HG03558 (cell line): ENCODE data around the gene GNB1.

Experiments used
- ATAC-seq: cut with Tn5 transposase; IDR thresholded peaks from one replicate; pipeline ENCODE4 v1.9.1; 2021; ENCODE audit warnings: moderate number of reproducible peaks; ENCODE audit not compliant: unreplicated experiment; ENCODE audit errors: extremely low read depth

The GNB1 gene

DNA sequence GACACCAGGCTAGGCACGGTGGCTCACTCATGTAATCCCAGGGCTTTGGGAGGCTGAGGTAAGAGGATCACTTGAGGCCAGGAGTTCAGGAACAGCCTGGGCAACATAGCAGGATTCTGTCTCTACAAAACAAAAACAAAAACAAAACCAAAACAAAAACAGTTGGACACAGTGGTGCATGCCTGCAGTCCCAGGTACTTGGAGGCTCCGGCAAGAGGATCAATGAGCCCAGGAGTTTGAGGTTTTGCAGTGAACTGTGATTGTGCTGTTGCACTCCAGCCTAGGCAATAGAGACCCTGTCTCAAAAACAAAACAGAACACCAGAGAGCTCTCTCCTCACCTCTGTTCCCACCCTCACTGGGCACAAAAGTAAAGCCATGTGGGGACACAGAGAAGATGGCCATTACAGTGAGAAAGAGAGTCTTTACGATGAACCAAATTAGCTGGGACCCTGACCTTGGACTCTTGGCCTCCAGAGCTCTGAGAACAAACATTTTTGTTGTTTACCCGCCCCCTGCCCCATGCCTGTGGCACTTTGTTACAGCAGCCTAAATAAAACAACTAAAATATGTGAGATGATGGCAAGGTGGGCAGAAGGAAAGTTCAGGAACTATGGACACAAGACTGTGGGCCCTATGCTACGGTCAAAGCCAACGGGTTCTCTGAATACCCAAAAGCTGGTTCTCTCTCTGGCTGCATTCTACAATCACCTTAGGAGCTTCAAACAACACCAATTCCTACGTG lies 122.5 kb downstream of the GNB1 start:
- ATAC-seq, result no peak

- ATAC-seq, result no peak
These were observed 125.9 kb downstream of the GNB1 start for GRCh38 chr1:1764876-1765470.

GRCh38 chr1:1763657-1764621 lies 126.9 kb downstream of the GNB1 start:
- ATAC-seq, result no peak

DNA sequence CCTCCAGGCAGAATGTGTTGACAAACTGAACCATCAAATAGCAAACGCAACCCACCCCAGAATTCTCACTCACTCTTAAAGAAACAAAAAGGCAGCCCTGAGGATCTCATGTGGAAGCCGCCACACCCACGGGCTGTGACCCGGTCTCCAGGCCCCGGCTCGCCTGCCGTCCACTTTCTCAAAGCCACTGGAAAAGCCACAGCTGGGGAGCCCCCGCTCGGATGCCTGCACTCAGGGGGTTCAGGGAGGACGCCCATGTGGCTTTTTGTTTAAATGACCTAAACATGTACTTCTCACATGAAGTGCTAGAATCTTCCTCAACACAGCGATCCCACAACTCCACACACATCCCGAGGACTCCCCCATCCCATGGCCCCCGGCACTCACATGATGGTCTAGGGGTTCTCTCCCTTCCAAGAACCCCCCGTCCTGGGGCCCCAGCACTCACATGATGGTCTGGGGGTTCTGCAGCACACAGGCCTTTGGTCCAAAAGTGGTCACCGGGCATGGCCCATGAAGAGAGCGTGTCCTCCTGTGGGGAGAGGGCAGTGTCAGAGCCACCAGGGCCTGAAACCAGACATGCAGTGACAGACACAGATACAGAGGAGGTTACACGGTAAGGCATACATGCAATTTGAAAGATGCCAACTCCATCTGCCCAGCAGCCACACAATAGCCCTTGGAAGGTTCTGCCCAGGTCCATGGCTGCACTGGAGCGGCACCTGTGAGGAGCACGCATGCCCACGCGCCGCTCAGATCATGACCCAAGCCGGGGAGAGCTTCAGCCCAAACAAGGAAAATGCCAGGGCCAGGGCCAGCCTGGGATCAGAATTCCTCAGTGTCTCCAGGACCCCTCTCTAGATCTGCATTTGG lies 129.1 kb downstream of the GNB1 start:
- ATAC-seq, result no peak

GRCh38 chr1:1760715-1761114 lies 130.2 kb downstream of the GNB1 start:
- ATAC-seq, result no peak

DNA sequence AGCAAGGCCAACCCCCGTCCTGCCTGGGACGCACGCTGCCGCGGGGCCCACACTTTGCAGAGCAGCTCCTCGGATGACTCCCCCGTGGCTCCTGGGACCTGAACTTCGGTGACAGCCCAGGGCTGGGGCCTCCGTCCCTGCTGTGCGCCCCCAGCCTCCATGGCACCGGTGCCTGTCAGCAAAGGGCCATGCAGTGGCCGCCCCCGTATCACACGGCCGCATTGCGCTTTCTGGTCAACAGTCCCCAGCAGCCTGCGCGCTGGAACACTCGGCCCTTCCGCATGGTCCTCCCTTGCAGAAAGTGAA lies 130.6 kb downstream of the GNB1 start:
- no peak for ATAC-seq

DNA sequence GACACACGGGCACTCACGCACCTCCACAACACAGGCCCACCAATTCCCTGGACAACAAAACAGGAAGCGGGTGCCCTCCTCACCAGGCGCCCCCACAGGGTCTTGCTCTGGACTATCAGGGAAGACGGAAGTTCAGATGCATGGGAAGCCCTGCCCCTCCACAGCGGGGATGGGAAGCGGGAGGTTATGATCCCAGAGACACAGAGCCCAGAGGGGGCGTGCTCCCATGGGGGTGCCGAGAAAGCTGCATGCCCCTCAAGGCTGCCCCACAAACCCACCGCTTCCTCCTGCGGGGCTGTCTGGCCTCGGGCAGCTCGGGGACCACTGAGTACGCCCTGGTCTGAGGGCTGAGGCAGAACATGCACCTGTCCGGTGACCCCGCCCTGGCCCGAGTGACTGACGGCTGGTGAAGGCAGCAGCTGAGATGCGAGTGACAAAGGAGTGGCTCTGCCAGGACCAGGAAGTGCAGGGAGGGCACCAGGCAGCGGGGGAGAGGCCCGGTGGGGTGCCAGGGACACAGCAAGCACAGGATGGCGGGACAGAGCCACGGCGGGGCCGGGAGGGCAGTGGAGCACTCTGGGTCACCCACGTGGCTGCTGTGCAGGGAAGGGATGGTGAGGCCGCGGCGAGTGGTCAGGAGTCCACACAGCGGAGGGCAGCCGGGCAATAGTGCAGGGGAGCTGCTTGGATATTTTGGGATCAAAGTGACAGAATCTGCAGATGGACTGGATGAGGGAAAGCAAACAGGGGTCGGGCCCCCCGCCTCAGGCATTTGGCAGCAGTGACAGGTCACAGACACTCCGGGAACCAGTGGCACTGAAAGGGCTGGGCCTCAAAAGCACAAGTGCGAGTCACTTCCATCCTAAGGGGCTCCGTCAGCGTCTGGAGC lies 131.2 kb downstream of the GNB1 start:
- no peak for ATAC-seq

DNA sequence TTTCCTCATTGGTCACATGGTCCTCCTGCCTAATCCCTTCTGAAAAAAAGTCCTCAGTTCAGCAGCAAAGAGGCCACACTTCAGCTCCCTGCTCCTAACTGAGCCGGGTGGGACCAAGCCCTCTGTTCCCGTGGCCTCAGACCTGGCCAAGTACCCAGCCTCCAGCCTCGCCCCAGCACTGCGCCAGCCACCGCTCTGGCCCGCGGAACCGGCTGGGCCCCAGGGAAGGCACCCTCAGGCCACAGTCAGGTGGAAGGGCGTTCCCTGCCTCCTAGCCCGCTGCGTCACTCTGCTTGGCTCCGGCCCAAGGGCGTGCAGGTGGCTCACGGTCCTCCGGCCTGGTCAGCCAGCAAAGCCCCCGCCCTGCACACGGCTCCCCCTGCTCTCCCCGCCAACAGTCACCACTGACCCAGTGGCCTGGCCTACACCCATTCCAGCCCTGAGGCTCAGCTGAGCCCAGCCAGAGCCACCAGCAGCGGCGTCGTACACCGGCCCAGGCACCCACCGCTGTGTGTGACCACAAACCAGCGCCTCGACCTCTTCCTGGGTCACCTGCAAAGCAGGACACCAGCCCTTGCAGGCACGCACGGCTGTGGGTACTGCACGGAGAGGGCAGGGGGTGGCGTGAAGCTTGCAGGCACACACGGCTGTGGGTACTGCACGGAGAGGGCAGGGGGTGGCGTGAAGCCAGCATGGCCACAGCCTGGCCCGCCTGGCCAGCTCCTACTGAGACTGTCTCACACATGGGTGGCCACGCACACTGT lies 132.0 kb downstream of the GNB1 start:
- ATAC-seq, result no peak

- ATAC-seq, result no peak
These were observed 132.7 kb downstream of the GNB1 start for GRCh38 chr1:1758059-1758621.

- ATAC-seq, result no peak
These were observed 133.3 kb downstream of the GNB1 start for GRCh38 chr1:1757422-1758058.

DNA sequence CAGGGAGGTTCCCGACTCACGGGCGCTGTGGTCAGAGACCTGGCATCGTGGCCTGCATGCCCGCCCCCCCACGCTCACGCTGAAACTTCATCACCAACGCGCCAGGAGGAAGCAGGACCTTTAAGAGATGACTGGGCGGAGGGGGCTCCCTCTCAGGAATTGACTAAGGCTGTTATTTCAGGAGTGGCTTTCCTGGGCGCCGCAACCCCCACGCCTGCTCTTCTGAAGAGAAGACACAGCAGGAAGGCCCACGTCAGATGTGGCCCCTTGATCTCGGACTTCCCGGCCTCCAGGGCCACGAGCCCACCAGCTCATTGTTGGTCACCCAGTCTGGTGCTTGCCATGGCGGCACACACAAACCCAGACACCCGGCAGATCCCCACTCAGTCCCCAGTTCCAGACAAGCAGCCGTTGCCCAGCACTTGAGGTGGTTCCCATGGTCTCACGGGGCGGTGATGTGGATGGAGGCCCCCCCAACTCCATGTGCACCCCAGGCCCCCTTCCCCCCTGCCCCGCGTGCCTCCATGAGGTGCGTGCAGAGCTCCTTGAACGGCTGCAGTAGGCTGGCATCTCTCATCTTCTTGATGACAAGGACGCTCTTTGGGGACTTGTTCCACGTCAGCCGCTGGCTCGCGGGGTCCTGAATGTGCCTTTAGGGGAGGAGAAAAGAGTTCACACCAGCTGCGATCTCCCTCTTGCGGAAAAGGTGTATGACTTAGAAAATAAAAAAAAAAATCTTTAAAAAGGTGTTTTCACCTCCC lies 134.0 kb downstream of the GNB1 start:
- no peak for ATAC-seq

GRCh38 chr1:1755852-1756251 lies 135.0 kb downstream of the GNB1 start:
- no peak for ATAC-seq

- no peak for ATAC-seq
These were observed 135.5 kb downstream of the GNB1 start for GRCh38 chr1:1755426-1755825.

DNA sequence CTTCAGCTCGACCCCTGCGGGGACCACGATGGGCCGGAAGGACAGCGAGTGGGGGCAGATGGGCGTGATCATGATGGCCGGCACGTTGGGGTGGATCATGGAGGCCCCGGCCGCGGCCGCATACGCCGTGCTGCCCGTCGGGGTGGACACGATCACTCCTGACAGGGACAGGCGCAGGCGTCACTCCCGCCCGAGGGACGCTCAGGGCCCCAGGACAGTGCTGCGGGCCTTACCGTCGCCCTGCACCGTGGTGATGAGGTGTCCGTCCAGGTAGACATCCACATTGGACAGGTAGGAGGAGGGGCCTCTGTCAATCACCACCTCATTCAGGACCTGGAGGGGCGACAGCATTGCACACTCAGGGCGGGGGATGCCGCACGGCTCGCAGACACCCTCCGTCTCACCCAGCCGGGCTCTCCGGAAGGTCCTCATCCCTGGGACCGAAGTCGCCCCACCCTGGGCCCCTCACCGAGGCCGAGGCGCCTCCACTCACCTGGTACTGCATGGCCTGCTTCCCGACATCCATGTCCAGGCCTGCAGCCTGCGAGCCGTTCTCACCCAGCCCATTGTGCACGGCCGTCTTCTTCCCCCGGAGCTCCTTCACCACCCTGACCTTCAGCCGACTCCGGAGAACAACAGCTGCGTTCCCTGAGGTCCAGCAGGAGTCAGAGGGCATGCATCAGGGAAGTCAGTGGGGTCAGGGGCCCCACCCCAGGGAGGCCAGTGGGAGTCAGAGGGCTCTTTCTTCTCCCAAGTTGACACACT lies 136.7 kb downstream of the GNB1 start:
- ATAC-seq, result no peak

DNA sequence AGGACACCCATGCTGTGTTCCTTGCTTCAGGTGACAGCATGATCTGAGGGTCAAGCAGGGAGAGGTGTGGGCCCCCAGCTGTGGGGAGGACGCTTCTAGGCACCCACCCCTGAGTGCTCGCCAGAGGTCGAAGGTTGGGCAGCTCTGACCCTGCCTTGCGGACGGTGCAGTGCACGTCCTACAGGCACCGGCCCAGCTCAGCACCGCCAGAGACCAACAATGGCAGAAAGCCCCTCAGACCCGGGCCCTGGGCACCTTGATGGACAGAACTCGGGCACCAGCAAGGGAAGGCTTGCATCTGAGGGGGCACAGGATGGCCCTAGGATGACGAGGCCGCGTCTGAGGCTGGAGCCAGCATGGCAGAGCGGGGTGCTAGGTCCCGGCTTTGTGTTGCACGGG lies 137.3 kb downstream of the GNB1 start:
- no peak for ATAC-seq
